Adrenal gland (tissue), 19 donors: Measurements from ENCODE around the gene ANKRD37. TPM values are rescaled to one million over a fixed set of nuclear protein-coding genes. Genes with fewer than 3 reads are reported as not detected.

ENCODE experiments used
- DNase-seq, 7 donors: peaks; one replicate each; pipeline ENCODE4 v3.0.0-alpha.2; 2019 to 2020
- H3K27ac ChIP-seq, 5 donors: fragments of 200-600 bp; sonication (generic) in 4 of 5; 1 replicate in 3 of 5; 2 replicates in 2 of 5; pipeline versions ENCODE4 v1.5.1 to v1.8.0; 2016 to 2020; ENCODE audit warnings: mild to moderate bottlenecking in 1 of 5
- H3K27me3 ChIP-seq: fragments of 200-600 bp; 2 replicates; pipeline ENCODE4 v1.8.0; 2021
- H3K36me3 ChIP-seq, 2 donors: fragments of 200-600 bp; replicated peaks in 1 of 2; 1 replicate in 1 of 2; 2 replicates in 1 of 2; pipeline versions ENCODE4 v1.5.1 to v1.8.0; 2018 to 2022
- H3K4me1 ChIP-seq, 2 donors: fragments of 200-600 bp; replicated peaks in 1 of 2; 1 replicate in 1 of 2; 2 replicates in 1 of 2; pipeline versions ENCODE4 v1.5.1 to v1.8.0; 2018 to 2021
- H3K4me3 ChIP-seq, 4 donors: fragments of 200-600 bp; sonication (generic) in 3 of 4; one replicate each; pipeline ENCODE4 v1.5.1; 2016 to 2018
- H3K9me3 ChIP-seq, 3 donors: fragments of 200-600 bp; sonication (generic) in 1 of 3; replicated peaks in 1 of 3; 1 replicate in 2 of 3; 2 replicates in 1 of 3; pipeline versions ENCODE4 v1.5.1 to v1.8.0; 2016 to 2021
- POLR2A ChIP-seq, 2 donors: fragments of 450-650 bp; IDR thresholded peaks; one replicate each; pipeline ENCODE4 v1.6.1; 2017; ENCODE audit warnings: antibody characterized with exemption in 2 of 2, mild to moderate bottlenecking in 2 of 2, moderate library complexity in 1 of 2
- WGBS, 4 donors: extraction: QIAGEN DNeasy Blood & Tissue Kit in 2 of 4; methylation state at CpG; one replicate each; pipeline versions ENCODE4 v1.1.5 to v1.1.7; 2013 to 2017; 5-methylcytosine and 5-hydroxymethylcytosine counted together
- intact Hi-C, 2 donors: fragments of 100-400 bp; cut with DNase I; formaldehyde crosslinking; loops; one replicate each; pipeline versions ENCODE4 v1.14.1 to v1.15.0; 2022 to 2023
- long read RNA-seq, 10 donors: library from polyadenylated mRNA in 3 of 10; unstranded in 2 of 10; stranded (forward) in 1 of 10; transcript quantifications; one replicate each; pipeline ENCODE4 v2.0.0 and lab custom pipeline, GENCODE V29; 2021 to 2026
- polyA plus RNA-seq, 3 donors: library from polyadenylated mRNA; stranded (reverse); fragments of 200-250 nt in 2 of 3; fragments of 350-450 nt in 1 of 3; fragmentation: Illumina TruSeq in 1 of 3; extraction: RNeasy Lipid Tissue Mini Kit (QIAGEN cat#74804) in 1 of 3; gene quantifications; one replicate each; pipeline ENCODE4 v1.2.3, GENCODE V29; 2013 to 2014
- total RNA-seq, 9 donors: library from RNA; depleted of rRNA in 4 of 9; stranded (reverse); fragments of >200 nt in 4 of 9; fragments of 120-200 nt in 1 of 9; fragmentation: NEBNext Ultra II Directional in 1 of 9; extraction: Animal tissue kit (Norgen Biotek cat#: 25700) in 1 of 9; gene quantifications; one replicate each; pipeline versions ENCODE4 v1.1.0 to v1.2.4, GENCODE V29; 2013 to 2023
- TF ChIP-seq, protein P1 (sequence below), 6 experiments: fragments of 450-650 bp in 4 of 6; fragments of 200-600 bp in 2 of 6; sonication (generic) in 1 of 6; IDR thresholded peaks; 1 replicate in 5 of 6; 2 replicates in 1 of 6; pipeline versions ENCODE4 v1.5.1 to v1.8.0; 2016 to 2021; ENCODE audit warnings: antibody characterized with exemption in 6 of 6, mild to moderate bottlenecking in 2 of 6, moderate library complexity in 1 of 6
- donor health status: healthy with polysubstance abuse.
- donor health status: Bipolar disorder and iron deficiency.
- donor health status: DM: yes; HTN: yes; CAD: no.
- donor health status: DM: no; HTN: no; CAD: no.
- donor health status: DM: no; HTN: no; CAD: no.
- donor health status: DM: yes; HTN: yes; CAD: no.

ANKRD37 gene
- total RNA-seq = 10 to 100 TPM in 3 of 9 donors, 1 to 10 TPM in 6; 1.9 to 13.0 (median 6.4) TPM
- 1 to 10 TPM; 4.6 to 8.2 (median 7.5) TPM for polyA plus RNA-seq
- long read RNA-seq, donor 1, partial matches to known transcripts = 7 of 8 reads
- long read RNA-seq, donor 1, other reads (novel, unspliced or antisense) = 0 of 8 reads
- long read RNA-seq, donor 2, partial matches to known transcripts = 0 of 6 reads
- long read RNA-seq, donor 2, other reads (novel, unspliced or antisense) = 0 of 6 reads
- long read RNA-seq, donor 3, partial matches to known transcripts = 6 of 8 reads
- long read RNA-seq, donor 3, other reads (novel, unspliced or antisense) = 0 of 8 reads
- long read RNA-seq, donor 4, transcript ANKRD37-201 (5 exons, 1,141 nt) = major isoform, 6 of 9 reads
- long read RNA-seq, donor 4, partial matches to known transcripts = 0 of 9 reads
- long read RNA-seq, donor 4, other reads (novel, unspliced or antisense) = 3 of 9 reads
- long read RNA-seq, donor 5, transcript ANKRD37-201 (5 exons, 1,141 nt) = major isoform, 10 of 19 reads
- long read RNA-seq, donor 5, partial matches to known transcripts = 1 of 19 reads
- long read RNA-seq, donor 5, other reads (novel, unspliced or antisense) = 8 of 19 reads
- long read RNA-seq, donor 6, partial matches to known transcripts = 1 of 2 reads
- long read RNA-seq, donor 6, other reads (novel, unspliced or antisense) = 1 of 2 reads
- long read RNA-seq, donor 7, partial matches to known transcripts = 0 of 2 reads
- long read RNA-seq, donor 7, other reads (novel, unspliced or antisense) = 0 of 2 reads
- long read RNA-seq, donor 8, partial matches to known transcripts = 9 of 12 reads
- long read RNA-seq, donor 8, other reads (novel, unspliced or antisense) = 0 of 12 reads
- long read RNA-seq, donor 9, partial matches to known transcripts = 16 of 37 reads
- long read RNA-seq, donor 9, other reads (novel, unspliced or antisense) = 21 of 37 reads
- long read RNA-seq, donor 10 = 0 reads

DNA sequence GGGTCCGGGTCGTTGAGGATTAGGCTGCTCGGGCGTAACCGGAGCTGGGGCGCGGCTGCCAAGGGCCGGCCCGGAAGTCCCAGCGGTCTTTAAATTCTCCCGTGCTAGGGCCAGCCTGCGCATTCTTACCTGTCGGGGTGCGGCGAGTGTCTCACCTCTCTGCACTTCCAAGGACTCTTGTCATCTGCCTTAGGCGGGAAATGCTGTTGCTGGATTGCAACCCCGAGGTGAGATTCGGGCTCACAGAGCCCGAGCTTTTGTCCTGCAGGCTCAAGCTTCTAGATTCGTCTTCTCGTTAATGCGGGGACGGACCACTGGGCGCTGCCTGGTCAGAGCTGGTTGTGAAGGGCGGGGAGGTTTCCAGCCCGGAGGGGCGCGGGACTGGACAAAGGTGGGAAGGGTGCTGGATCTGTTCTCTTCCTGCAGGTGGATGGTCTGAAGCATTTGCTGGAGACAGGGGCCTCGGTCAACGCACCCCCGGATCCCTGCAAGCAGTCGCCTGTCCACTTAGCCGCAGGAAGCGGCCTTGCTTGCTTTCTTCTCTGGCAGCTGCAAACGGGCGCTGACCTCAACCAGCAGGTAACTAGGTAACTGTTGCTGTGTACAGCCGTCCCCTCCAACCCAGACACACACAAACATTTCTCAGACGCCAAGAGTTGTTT is at the start of gene ANKRD37:
Gene ANKRD37, plus strand, starts transcription at position 118 of the 662 bp plus-strand sequence. Its CDS starts 83 bp downstream, at position 201.
- Histone ChIP-seq H3K4me3 (peak within 1 kb of the TSS; percentile 27 to 81 (median 31)), H3K27me3 (no peaks in the 10 kb centered on the region), H3K27ac (peak within 1 kb of the TSS; percentile 83 to 100 (median 97)), H3K4me1 (peaks cover 0 to 12% of the 10 kb centered on the region in 2 donors), H3K9me3 (no peaks in the 10 kb centered on the region), H3K36me3 (peaks cover 0 to 30% of the 10 kb centered on the region in 2 donors)
- TF ChIP-seq POLR2A (IDR thresholded peaks at IDR 0.05) = no peak
- TF ChIP-seq, protein P1, sequence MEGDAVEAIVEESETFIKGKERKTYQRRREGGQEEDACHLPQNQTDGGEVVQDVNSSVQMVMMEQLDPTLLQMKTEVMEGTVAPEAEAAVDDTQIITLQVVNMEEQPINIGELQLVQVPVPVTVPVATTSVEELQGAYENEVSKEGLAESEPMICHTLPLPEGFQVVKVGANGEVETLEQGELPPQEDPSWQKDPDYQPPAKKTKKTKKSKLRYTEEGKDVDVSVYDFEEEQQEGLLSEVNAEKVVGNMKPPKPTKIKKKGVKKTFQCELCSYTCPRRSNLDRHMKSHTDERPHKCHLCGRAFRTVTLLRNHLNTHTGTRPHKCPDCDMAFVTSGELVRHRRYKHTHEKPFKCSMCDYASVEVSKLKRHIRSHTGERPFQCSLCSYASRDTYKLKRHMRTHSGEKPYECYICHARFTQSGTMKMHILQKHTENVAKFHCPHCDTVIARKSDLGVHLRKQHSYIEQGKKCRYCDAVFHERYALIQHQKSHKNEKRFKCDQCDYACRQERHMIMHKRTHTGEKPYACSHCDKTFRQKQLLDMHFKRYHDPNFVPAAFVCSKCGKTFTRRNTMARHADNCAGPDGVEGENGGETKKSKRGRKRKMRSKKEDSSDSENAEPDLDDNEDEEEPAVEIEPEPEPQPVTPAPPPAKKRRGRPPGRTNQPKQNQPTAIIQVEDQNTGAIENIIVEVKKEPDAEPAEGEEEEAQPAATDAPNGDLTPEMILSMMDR (IDR thresholded peaks at IDR 0.05) = peak in 2 of 6 experiments; percentile 14 to 23
- DNase-seq = peak in 6 of 7 donors; percentile 44 to 81 (median 55)
- WGBS, 4 donors = 6 to 19% (median 9%) methylated on average over 13 to 38 of the region's 38 CpGs
- intact Hi-C loops = loop anchor here in 1 of 2 donors (10.0 kb wide), 1 partner anchor 192 kb away; the partner anchor contains the start of genes CFAP97 and SNX25

DNA sequence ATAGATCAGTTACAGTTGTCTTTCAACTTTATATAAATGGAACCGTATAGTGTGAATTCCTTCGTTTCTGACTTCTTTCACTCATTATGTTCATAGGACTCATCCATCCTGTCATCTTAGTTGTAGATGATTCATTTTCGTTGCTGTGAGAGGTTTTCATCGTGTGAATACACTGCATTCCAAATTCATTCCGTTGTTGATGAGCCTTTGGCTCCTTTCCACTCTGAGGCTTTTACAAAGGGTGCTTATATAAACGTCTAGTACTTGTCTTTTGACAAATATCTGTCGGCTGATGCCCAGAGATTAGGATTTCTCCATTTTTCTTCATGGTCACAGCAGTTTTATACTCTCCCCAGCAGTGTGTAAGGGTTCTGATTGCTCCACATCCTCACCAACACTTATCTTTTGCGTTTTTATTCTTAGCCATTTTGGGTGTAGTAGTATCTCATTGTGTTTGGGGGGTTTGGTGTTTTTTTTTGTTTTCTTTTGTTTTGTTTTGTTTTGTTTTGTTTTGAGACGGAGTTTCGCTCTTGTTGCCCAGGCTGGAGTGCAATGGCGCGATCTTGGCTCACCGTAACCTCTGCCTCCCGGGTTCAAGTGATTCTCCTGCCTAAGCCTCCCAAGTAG is 49.6 kb upstream of the ANKRD37 start:
- H3K4me3 ChIP-seq = no peak overlapping the region
- no peak for DNase-seq
- peaks cover 0 to 8% of the 10 kb centered on the region in 2 donors for H3K4me1 ChIP-seq
- peaks cover 0 to 9% of the 10 kb centered on the region in 2 donors for H3K36me3 ChIP-seq
- 87 to 91% (median 90%) methylated on average over 14 of the region's 14 CpGs for WGBS, 4 donors
- H3K27me3 ChIP-seq = no peaks in the 10 kb centered on the region
- no peak overlapping the region for H3K27ac ChIP-seq
- H3K9me3 ChIP-seq = no peaks in the 10 kb centered on the region
- intact Hi-C loops = no loop called here
- no peak for TF ChIP-seq POLR2A (IDR thresholded peaks at IDR 0.05)
- TF ChIP-seq, protein P1 (IDR thresholded peaks at IDR 0.05) = no peak

DNA sequence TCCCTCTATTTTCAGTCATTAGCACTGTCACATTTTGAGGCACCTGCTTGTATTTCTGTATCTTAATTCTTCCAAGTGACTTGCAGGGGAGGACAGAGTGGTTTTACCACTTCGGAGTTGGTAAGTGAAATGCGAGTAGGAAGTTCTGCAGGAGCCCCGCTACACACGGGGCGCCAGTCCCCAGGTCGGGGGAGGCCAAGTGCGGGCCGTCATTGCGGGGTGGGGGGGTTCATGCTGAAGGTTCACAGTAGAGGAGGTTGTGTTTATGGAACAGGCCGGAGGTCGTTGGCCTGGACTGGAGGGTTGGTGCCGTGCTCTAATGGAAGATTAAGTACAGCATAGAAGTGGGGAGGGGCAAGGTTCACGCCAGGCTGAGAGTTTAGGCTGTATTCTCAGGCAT is 45.0 kb upstream of the ANKRD37 start:
- Histone ChIP-seq H3K4me1 (no peaks in the 10 kb centered on the region), H3K36me3 (peaks cover 0 to 5% of the 10 kb centered on the region in 2 donors), H3K27ac (no peak overlapping the region), H3K9me3 (no peaks in the 10 kb centered on the region), H3K27me3 (no peaks in the 10 kb centered on the region), H3K4me3 (no peak overlapping the region)
- 84 to 93% (median 90%) methylated on average over 13 of the region's 13 CpGs for WGBS, 4 donors
- no peak for DNase-seq
- intact Hi-C loops = no loop called here
- TF ChIP-seq, protein P1 (IDR thresholded peaks at IDR 0.05) = no peak
- TF ChIP-seq POLR2A (IDR thresholded peaks at IDR 0.05) = no peak
